ENCODE data around the gene ZNF429. TPM values are rescaled to one million over a fixed set of nuclear protein-coding genes. Genes with fewer than 3 reads are reported as not detected.
A peak's percentile ranks its signal among the peaks of the same experiment; 100 is the strongest.

Gene ZNF429
- total RNA-seq, 3 donors from 2014 or later (not counting 1 experiment from before 2014, with no cell fraction given) = 15.7 to 21.0 (median 18.7) TPM

DNA sequence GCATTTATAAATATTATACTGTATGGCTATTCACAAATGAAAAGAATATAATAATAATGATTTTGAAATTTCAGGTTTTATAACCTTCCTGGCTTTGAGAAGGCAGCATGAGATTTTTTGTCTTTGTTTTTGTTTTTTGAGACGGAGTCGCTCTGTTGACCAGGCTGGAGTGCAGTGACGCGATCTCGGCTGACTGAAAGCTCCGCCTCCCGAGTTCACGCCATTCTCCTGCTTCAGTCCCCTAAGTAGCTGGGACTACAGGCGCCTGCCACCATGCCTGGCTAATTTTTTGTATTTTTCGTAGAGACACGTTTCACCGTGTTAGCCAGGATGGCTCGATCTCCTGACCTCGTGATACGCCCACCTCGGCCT lies 64.1 kb downstream of the ZNF429 start:
- Mint-ChIP-seq H3K4me3 (peak overlapping the region; percentile 100), H3K27ac (peak overlapping the region; percentile 93 to 100), H3K4me1 (peaks cover 4 to 31% of the 10 kb centered on the region in 2 donors), H3K9me3 (peaks cover 0 to 19% of the 10 kb centered on the region in 2 donors), H3K36me3 (no peaks in the 10 kb centered on the region), H3K27me3 (ENCODE audit: low read depth in 2 of 2) (no peaks in the 10 kb centered on the region)
- Histone ChIP-seq H3K4me3 (ENCODE audit: low read length) (peak overlapping the region; percentile 29), H3K9me3 (ENCODE audit: control insufficient read depth, insufficient read depth, low read length) (no peaks in the 10 kb centered on the region), H3K4me1 (ENCODE audit: control insufficient read depth, insufficient read depth, low read length) (peaks cover 7% of the 10 kb centered on the region), H3K27me3 (ENCODE audit: control insufficient read depth, insufficient read depth, low read length) (no peaks in the 10 kb centered on the region), H3K27ac (ENCODE audit: low read length) (no peak overlapping the region), H3K36me3 (ENCODE audit: control insufficient read depth, insufficient read depth, low read length) (no peaks in the 10 kb centered on the region)
- no peak for TF ChIP-seq CTCF (IDR thresholded peaks at IDR 0.05)
- intact Hi-C loops (cut with micrococcal nuclease) = loop anchor here (1.0 kb wide), 1 partner anchor 172 kb away; the partner anchor contains the start of gene ZNF493
- ATAC-seq = peak; percentile 49 to 76 (median 61)
- WGBS (ENCODE audit: insufficient coverage) = 89% methylated on average over 16 of the region's 16 CpGs
- peak in 1 of 2 donors; percentile 80 for DNase-seq

- WGBS (ENCODE audit: insufficient coverage) = 77% methylated on average over 2 of the region's 2 CpGs
- H3K27ac Mint-ChIP-seq = no peak overlapping the region
- intact Hi-C loops (cut with micrococcal nuclease) = loop anchor here (5.0 kb wide), 1 partner anchor 1541 kb away; no protein-coding TSS in a partner anchor
Measured at GRCh38 chr19:21571316-21571715, 65.9 kb downstream of the ZNF429 start.

DNA sequence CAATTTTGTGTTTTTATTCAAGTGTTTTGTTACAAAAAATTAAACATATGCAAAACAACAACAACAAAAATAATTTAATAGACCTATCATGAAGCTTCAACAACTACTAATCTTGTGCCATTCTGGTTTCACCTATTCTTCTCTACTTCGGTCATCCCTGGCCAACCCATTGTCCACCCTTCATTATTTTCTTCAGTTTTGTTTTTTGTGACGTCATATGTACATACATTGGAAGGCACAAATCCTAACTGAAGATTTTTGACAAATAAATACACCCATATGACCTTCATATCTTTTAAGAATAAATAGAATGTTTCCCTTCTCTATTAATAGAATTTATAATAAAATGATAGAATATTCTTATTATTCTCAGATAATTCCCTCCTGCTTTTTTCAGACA lies 69.2 kb downstream of the ZNF429 start:
- Mint-ChIP-seq H3K9me3 (peaks cover 0 to 27% of the 10 kb centered on the region in 2 donors), H3K4me3 (no peak overlapping the region), H3K36me3 (no peaks in the 10 kb centered on the region), H3K27ac (no peak overlapping the region), H3K4me1 (no peaks in the 10 kb centered on the region), H3K27me3 (ENCODE audit: low read depth in 2 of 2) (peaks cover 0 to 6% of the 10 kb centered on the region in 2 donors)
- no peak overlapping the region for H3K4me3 ChIP-seq (ENCODE audit: low read length)
- no peak for DNase-seq
- no peaks in the 10 kb centered on the region for H3K27me3 ChIP-seq (ENCODE audit: control insufficient read depth, insufficient read depth, low read length)
- intact Hi-C loops (cut with micrococcal nuclease) = loop anchor here (5.0 kb wide), 1 partner anchor 1538 kb away; no protein-coding TSS in a partner anchor
- TF ChIP-seq CTCF (IDR thresholded peaks at IDR 0.05) = no peak
- H3K36me3 ChIP-seq (ENCODE audit: control insufficient read depth, insufficient read depth, low read length) = no peaks in the 10 kb centered on the region
- ATAC-seq = no peak
- 68% methylated on average over 2 of the region's 2 CpGs for WGBS (ENCODE audit: insufficient coverage)
- no peaks in the 10 kb centered on the region for H3K9me3 ChIP-seq (ENCODE audit: control insufficient read depth, insufficient read depth, low read length)
- H3K27ac ChIP-seq (ENCODE audit: low read length) = no peak overlapping the region
- peaks cover 4% of the 10 kb centered on the region for H3K4me1 ChIP-seq (ENCODE audit: control insufficient read depth, insufficient read depth, low read length)

More at GRCh38 chr19:21571316-21571715, 65.9 kb downstream of the ZNF429 start:
- no peak overlapping the region for H3K27ac ChIP-seq (ENCODE audit: low read length)
- no peak overlapping the region for H3K4me3 Mint-ChIP-seq
- peaks cover 4 to 22% of the 10 kb centered on the region in 2 donors for H3K4me1 Mint-ChIP-seq
- no peaks in the 10 kb centered on the region for H3K9me3 ChIP-seq (ENCODE audit: control insufficient read depth, insufficient read depth, low read length)
- DNase-seq = no peak
- peaks cover 0 to 5% of the 10 kb centered on the region in 2 donors for H3K27me3 Mint-ChIP-seq (ENCODE audit: low read depth in 2 of 2)
- H3K9me3 Mint-ChIP-seq = peaks cover 0 to 24% of the 10 kb centered on the region in 2 donors
- no peak overlapping the region for H3K4me3 ChIP-seq (ENCODE audit: low read length)
- H3K36me3 Mint-ChIP-seq = no peaks in the 10 kb centered on the region
- ATAC-seq = no peak
- H3K27me3 ChIP-seq (ENCODE audit: control insufficient read depth, insufficient read depth, low read length) = no peaks in the 10 kb centered on the region
- peaks cover 7% of the 10 kb centered on the region for H3K4me1 ChIP-seq (ENCODE audit: control insufficient read depth, insufficient read depth, low read length)
- no peak for TF ChIP-seq CTCF (IDR thresholded peaks at IDR 0.05)
- H3K36me3 ChIP-seq (ENCODE audit: control insufficient read depth, insufficient read depth, low read length) = no peaks in the 10 kb centered on the region

- no peak for DNase-seq
- Histone ChIP-seq H3K27me3 (ENCODE audit: control insufficient read depth, insufficient read depth, low read length) (no peaks in the 10 kb centered on the region), H3K4me3 (ENCODE audit: low read length) (no peak overlapping the region), H3K9me3 (ENCODE audit: control insufficient read depth, insufficient read depth, low read length) (no peaks in the 10 kb centered on the region), H3K36me3 (ENCODE audit: control insufficient read depth, insufficient read depth, low read length) (no peaks in the 10 kb centered on the region), H3K4me1 (ENCODE audit: control insufficient read depth, insufficient read depth, low read length) (no peaks in the 10 kb centered on the region), H3K27ac (ENCODE audit: low read length) (no peak overlapping the region)
- Mint-ChIP-seq H3K4me1 (no peaks in the 10 kb centered on the region), H3K4me3 (no peak overlapping the region), H3K36me3 (no peaks in the 10 kb centered on the region), H3K27ac (no peak overlapping the region), H3K9me3 (peaks cover 0 to 22% of the 10 kb centered on the region in 2 donors), H3K27me3 (ENCODE audit: low read depth in 2 of 2) (peaks cover 0 to 6% of the 10 kb centered on the region in 2 donors)
- no peak for TF ChIP-seq CTCF (IDR thresholded peaks at IDR 0.05)
- WGBS (ENCODE audit: insufficient coverage) = 90% methylated on average over 3 of the region's 3 CpGs
- intact Hi-C loops (cut with micrococcal nuclease) = no loop called here
- no peak for ATAC-seq
Measured at GRCh38 chr19:21576481-21576880, 71.1 kb downstream of the ZNF429 start.
